ENCODE measurements around the gene DRC3.
"Not testable (repeated sequence)": the region's sequence is repeated elsewhere in the genome, so short reads cannot be mapped to it uniquely, and the experiment has no call there.

Gene DRC3

DNA sequence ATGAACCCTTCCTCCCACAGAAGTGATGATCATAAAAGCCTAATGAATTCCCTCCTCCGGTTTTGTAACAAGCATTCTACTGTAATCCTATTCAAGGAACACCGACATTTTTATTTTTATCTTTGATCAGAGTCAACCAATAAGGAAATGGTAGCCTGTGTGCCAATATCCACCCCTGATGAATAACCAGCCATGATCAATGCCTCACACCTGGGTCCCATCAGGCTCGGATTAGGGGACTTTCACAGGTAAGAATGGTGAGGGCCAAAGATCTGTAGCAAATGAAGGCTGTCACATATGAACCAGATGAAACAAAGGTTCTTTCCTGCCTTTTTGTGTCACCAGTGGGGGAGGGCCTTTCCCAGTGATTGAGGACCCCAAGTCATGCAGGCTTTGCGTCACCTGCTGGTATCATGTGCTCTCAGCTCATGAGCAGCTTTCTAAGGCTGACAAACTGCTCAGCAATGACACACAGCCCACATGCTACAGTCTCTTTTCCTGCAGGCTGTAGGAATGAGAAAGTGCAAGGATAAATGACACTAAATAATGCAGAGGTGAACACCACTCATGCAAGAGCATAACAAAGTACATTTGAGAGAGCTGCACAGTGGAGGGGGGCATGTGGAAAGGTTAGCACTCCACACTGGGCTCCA, 35.3 kb upstream of the DRC3 start:
- Mint-ChIP-seq H3K36me3 (no peaks in the 10 kb centered on the region), H3K27ac (peak overlapping the region; percentile 21), H3K4me3 (no peak overlapping the region), H3K4me1 (peaks cover 29% of the 10 kb centered on the region), H3K9me3 (no peaks in the 10 kb centered on the region)
- ATAC-seq (no peak), DNase-seq (ENCODE audit: low spot score in 2 of 2) (no peak)

DNA sequence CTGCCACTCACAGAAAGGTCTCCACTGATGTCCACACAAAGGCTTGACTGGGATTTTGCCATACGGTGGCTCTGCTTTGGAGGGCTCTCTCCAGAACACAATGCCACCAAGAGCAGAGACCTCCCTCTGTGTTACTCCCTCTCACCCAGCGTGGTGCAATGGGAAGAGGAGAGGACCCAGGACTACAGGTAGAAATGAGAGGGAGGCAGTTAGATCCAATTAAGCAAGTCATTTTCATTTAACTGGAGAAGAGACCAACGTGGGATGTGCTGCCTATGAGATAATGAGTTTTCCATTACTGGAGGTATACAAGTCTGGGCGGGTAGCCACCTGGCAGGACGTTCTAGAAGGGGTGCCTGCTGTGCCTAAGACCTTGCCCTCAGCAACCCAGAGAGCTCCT, 34.7 kb upstream of the DRC3 start:
- no peak for ATAC-seq
- Mint-ChIP-seq H3K4me1 (peaks cover 29% of the 10 kb centered on the region), H3K27ac (no peak overlapping the region), H3K9me3 (no peaks in the 10 kb centered on the region), H3K4me3 (no peak overlapping the region), H3K36me3 (no peaks in the 10 kb centered on the region)
- DNase-seq (ENCODE audit: low spot score in 2 of 2): no peak

- DNase-seq (ENCODE audit: low spot score in 2 of 2): no peak
- no peak overlapping the region for H3K27ac Mint-ChIP-seq
- no peak for ATAC-seq
- H3K4me1 Mint-ChIP-seq: peaks cover 35% of the 10 kb centered on the region
- H3K4me3 Mint-ChIP-seq: no peak overlapping the region
- H3K9me3 Mint-ChIP-seq: no peaks in the 10 kb centered on the region
- H3K36me3 Mint-ChIP-seq: no peaks in the 10 kb centered on the region
Observed at GRCh38 chr17:17938388-17939107, 34.1 kb upstream of the DRC3 start.

DNA sequence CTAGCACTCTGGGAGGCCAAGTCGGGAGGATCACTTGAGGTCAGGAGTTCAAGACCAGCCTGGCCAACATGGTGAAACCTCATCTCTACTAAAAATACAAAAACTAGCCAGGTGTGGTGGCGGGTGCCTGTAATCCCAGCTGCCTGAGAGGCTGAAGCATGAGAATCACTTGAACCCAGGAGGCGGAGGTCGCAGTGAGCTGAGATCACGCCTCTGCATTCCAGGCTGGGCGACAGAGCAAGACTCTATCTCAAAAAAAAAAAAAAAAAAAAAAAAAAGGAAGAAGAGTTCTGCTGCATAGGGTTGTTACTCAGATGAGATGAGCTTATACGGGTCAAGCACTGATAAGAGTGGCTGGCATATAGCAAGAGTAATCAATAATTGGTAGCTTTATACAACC, 32.7 kb upstream of the DRC3 start:
- not testable (repeated sequence) for ATAC-seq; H3K27ac Mint-ChIP-seq; H3K36me3 Mint-ChIP-seq; DNase-seq (ENCODE audit: low spot score in 2 of 2); H3K4me3 Mint-ChIP-seq; H3K9me3 Mint-ChIP-seq
- H3K4me1 Mint-ChIP-seq: peaks cover 41% of the 10 kb centered on the region

DNA sequence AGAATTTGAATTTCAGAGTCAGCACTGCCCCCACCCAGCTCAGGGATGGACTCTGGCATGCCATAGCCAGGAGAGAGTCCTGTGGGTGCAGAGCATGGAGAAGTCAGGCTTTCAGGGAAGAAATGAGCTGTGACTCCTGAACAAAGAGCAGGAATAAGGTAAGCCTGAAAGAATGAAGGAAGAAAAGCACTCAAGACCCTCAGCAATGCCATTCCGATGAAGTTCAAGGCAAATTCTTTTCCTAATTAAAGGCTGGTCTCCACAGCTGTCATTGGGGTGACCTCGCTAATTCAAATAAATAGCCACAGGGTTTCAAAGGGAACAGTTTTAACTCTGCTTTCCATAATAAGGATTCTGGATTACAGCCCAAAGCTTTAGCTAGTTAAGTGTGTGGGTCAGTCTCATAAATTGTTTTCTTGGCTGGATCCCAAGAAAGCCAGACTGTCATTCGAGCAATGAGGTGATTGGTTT, 32.2 kb upstream of the DRC3 start:
- Mint-ChIP-seq H3K4me3 (no peak overlapping the region), H3K9me3 (no peaks in the 10 kb centered on the region), H3K4me1 (peaks cover 35% of the 10 kb centered on the region), H3K27ac (no peak overlapping the region), H3K36me3 (no peaks in the 10 kb centered on the region)
- ATAC-seq (no peak), DNase-seq (ENCODE audit: low spot score in 2 of 2) (no peak)

- Mint-ChIP-seq H3K4me1 (peaks cover 30% of the 10 kb centered on the region), H3K36me3 (no peaks in the 10 kb centered on the region), H3K4me3 (no peak overlapping the region), H3K27ac (no peak overlapping the region), H3K9me3 (no peaks in the 10 kb centered on the region)
- no peak for ATAC-seq
- no peak for DNase-seq (ENCODE audit: low spot score in 2 of 2)
Observed at GRCh38 chr17:17941015-17941414, 31.6 kb upstream of the DRC3 start.

GRCh38 chr17:17942846-17943245, 29.8 kb upstream of the DRC3 start:
- Mint-ChIP-seq H3K27ac (no peak overlapping the region), H3K9me3 (no peaks in the 10 kb centered on the region), H3K4me3 (no peak overlapping the region), H3K36me3 (no peaks in the 10 kb centered on the region), H3K4me1 (peaks cover 14% of the 10 kb centered on the region)
- no peak for DNase-seq (ENCODE audit: low spot score in 2 of 2)
- ATAC-seq: no peak

GRCh38 chr17:17943281-17943984, 29.2 kb upstream of the DRC3 start:
- Mint-ChIP-seq H3K4me3 (no peak overlapping the region), H3K36me3 (no peaks in the 10 kb centered on the region), H3K27ac (no peak overlapping the region), H3K4me1 (peaks cover 17% of the 10 kb centered on the region), H3K9me3 (no peaks in the 10 kb centered on the region)
- DNase-seq (ENCODE audit: low spot score in 2 of 2) (no peak), ATAC-seq (peak; percentile 26)

DNA sequence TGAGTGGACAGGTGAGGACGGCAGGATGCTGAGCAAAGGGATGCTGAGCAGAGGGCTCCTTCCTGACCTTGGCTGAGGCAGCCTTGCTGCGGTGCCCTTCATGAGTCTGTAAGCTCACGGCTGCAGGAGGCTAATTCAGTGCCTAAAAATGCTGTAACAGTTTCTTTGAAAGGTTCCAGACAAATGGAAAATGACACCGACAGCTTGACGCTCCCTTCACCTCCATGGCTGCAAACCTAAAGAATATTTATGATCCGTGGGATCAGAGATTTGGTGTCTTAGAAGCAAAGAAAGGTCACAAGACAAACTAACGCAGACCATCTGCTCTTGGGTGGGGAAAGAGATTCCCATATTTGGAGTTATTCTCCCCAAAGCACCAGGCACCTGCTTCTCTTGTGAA, 28.4 kb upstream of the DRC3 start:
- DNase-seq (ENCODE audit: low spot score in 2 of 2) (no peak), ATAC-seq (no peak)
- H3K9me3 Mint-ChIP-seq: no peaks in the 10 kb centered on the region
- peaks cover 22% of the 10 kb centered on the region for H3K4me1 Mint-ChIP-seq
- no peaks in the 10 kb centered on the region for H3K36me3 Mint-ChIP-seq
- H3K4me3 Mint-ChIP-seq: no peak overlapping the region
- no peak overlapping the region for H3K27ac Mint-ChIP-seq

DNA sequence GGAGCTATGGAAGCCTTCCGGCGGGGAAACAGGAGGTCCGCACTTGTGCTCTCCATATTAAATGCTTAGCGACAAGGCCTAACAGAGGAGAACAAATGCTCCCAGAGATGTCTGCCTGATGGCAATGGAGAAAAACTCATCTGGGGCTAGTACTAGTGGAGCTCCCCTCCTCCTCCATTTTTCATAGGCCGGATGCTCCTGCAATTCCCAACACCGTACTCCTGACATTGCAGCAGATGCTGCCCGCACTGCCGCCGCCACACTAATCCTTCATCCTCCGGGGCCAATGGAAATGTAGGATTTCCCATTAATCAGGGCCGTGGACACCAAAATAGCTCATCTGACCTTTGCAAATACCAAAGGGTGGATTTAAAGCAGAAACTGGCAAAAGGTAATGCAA, 27.9 kb upstream of the DRC3 start:
- ATAC-seq: no peak
- no peak for DNase-seq (ENCODE audit: low spot score in 2 of 2)
- Mint-ChIP-seq H3K4me3 (no peak overlapping the region), H3K4me1 (peaks cover 27% of the 10 kb centered on the region), H3K9me3 (no peaks in the 10 kb centered on the region), H3K27ac (no peak overlapping the region), H3K36me3 (no peaks in the 10 kb centered on the region)

DNA sequence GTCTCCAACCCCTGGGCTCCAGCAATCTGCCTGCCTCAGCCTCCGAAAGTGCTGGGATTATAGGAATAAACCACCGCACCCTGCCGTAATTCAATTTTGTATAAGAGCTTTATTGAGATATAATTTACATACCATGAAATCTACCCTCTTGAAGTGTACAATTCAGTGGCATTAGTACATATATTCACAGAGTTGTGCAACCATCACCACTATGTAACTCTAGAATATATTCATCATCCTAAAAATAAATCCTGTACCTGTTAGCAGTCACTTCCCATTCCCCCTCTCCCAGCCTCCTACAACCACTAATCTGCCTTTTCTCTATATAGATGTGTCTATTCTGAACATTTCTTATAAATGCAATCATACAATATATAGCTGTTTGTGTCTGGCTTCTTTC, 26.6 kb upstream of the DRC3 start:
- DNase-seq (ENCODE audit: low spot score in 2 of 2) (no peak), ATAC-seq (no peak)
- no peak overlapping the region for H3K4me3 Mint-ChIP-seq
- H3K27ac Mint-ChIP-seq: no peak overlapping the region
- H3K9me3 Mint-ChIP-seq: no peaks in the 10 kb centered on the region
- H3K36me3 Mint-ChIP-seq: no peaks in the 10 kb centered on the region
- peaks cover 27% of the 10 kb centered on the region for H3K4me1 Mint-ChIP-seq

GRCh38 chr17:17947309-17947708, 25.4 kb upstream of the DRC3 start:
- Mint-ChIP-seq H3K36me3 (no peaks in the 10 kb centered on the region), H3K27ac (no peak overlapping the region)
- no peak for ATAC-seq

GRCh38 chr17:17947966-17948365, 24.7 kb upstream of the DRC3 start:
- Mint-ChIP-seq H3K4me1 (peaks cover 26% of the 10 kb centered on the region), H3K27ac (peak overlapping the region; percentile 37), H3K36me3 (no peaks in the 10 kb centered on the region), H3K9me3 (no peaks in the 10 kb centered on the region), H3K4me3 (no peak overlapping the region)
- DNase-seq (ENCODE audit: low spot score in 2 of 2) (no peak), ATAC-seq (peak; percentile 73)

More at GRCh38 chr17:17947309-17947708, 25.4 kb upstream of the DRC3 start:
- Mint-ChIP-seq H3K4me1 (peaks cover 27% of the 10 kb centered on the region), H3K4me3 (no peak overlapping the region), H3K9me3 (no peaks in the 10 kb centered on the region)
- DNase-seq (ENCODE audit: low spot score in 2 of 2): no peak

- Mint-ChIP-seq H3K4me3 (no peak overlapping the region), H3K36me3 (peaks cover 6% of the 10 kb centered on the region), H3K9me3 (no peaks in the 10 kb centered on the region), H3K4me1 (peaks cover 19% of the 10 kb centered on the region), H3K27ac (peak overlapping the region; percentile 32)
- no peak for ATAC-seq
- no peak for DNase-seq (ENCODE audit: low spot score in 2 of 2)
Observed at GRCh38 chr17:17950347-17950746, 22.3 kb upstream of the DRC3 start.

- Mint-ChIP-seq H3K4me3 (no peak overlapping the region), H3K9me3 (no peaks in the 10 kb centered on the region), H3K4me1 (peaks cover 19% of the 10 kb centered on the region), H3K36me3 (peaks cover 9% of the 10 kb centered on the region), H3K27ac (peak overlapping the region; percentile 32)
- DNase-seq (ENCODE audit: low spot score in 2 of 2): no peak
- ATAC-seq: no peak
Observed at GRCh38 chr17:17950806-17951205, 21.9 kb upstream of the DRC3 start.

DNA sequence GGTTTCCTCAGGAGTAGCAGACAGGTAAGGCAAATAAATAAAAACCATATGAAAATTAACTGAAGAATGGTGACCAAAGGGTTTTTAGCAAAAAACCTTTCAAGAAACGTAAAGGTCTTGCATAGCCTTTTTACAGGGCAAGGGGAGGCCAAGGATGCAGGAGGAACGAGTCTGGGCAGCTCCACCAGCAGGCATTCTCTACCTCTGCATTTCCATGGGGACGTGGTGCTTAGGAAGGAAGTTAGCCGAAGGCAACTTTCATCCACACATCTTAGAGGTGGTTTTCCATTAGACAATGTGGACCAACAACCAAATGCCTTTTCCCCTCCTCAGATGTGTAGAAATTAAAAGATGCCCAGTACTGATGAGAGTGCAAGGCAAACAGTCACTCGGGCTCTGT, 21.1 kb upstream of the DRC3 start:
- Mint-ChIP-seq H3K4me3 (no peak overlapping the region), H3K4me1 (peaks cover 19% of the 10 kb centered on the region), H3K27ac (no peak overlapping the region), H3K36me3 (peaks cover 9% of the 10 kb centered on the region), H3K9me3 (no peaks in the 10 kb centered on the region)
- ATAC-seq: no peak
- no peak for DNase-seq (ENCODE audit: low spot score in 2 of 2)

Measured in stimulated activated effector memory CD8-positive, alpha-beta T cell treated with anti-CD3 and anti-CD28 coated beads, Interleukin-12 subunit alpha, Interleukin-12 subunit beta, amount 100 ng/mL, for 72 hours (primary cell).